OCI-LY7 (cell line): ENCODE data around the gene DZIP1L.

Experiments used
- CTCF ChIP-seq: fragments of 200-600 bp; sonication (generic); conservative IDR thresholded peaks from 2 replicates; pipeline ENCODE4 v1.5.1; 2014; ENCODE audit warnings: mild to moderate bottlenecking, antibody characterized with exemption, low read length, moderate library complexity, mixed read lengths
- EZH2phosphoT487 ChIP-seq: fragments of 200-600 bp; sonication (generic); IDR thresholded peaks from 2 replicates; pipeline ENCODE4 v1.6.1; 2018; ENCODE audit warnings: low read depth, borderline replicate concordance, mild to moderate bottlenecking, mixed run types, antibody characterized with exemption, low read length, moderate library complexity, mixed read lengths

- TF ChIP-seq CTCF (no peak), EZH2phosphoT487 (no peak)
Measured at GRCh38 chr3:138103466-138103865, 11.9 kb downstream of the DZIP1L start.
